IgD-negative memory B cell (primary cell): ENCODE measurements around the gene BLMH. TPM values are rescaled to one million over a fixed set of nuclear protein-coding genes. Genes with fewer than 3 reads are reported as not detected.
A peak's percentile ranks its signal among the peaks of the same experiment; 100 is the strongest.

ENCODE experiments used
- H3K27ac Mint-ChIP-seq, 3 donors: one replicate each; pipeline ENCODE4 v1.8.0; 2020 to 2022; ENCODE audit warnings: mild to moderate bottlenecking in 3 of 3, mixed read lengths in 3 of 3, moderate library complexity in 1 of 3
- H3K27me3 Mint-ChIP-seq: one replicate; pipeline ENCODE4 v1.8.0; 2021; ENCODE audit warnings: mixed read lengths
- H3K36me3 Mint-ChIP-seq: one replicate; pipeline ENCODE4 v1.8.0; 2020; ENCODE audit warnings: mild to moderate bottlenecking, mixed read lengths
- H3K4me1 Mint-ChIP-seq, 3 donors: one replicate each; pipeline ENCODE4 v1.8.0; 2020 to 2022; ENCODE audit warnings: mixed read lengths in 3 of 3, mild to moderate bottlenecking in 1 of 3
- H3K4me3 Mint-ChIP-seq, 4 donors: one replicate each; pipeline ENCODE4 v1.8.0; 2020 to 2022; ENCODE audit warnings: mild to moderate bottlenecking in 4 of 4, mixed read lengths in 4 of 4, moderate library complexity in 3 of 4
- H3K9me3 Mint-ChIP-seq, 3 donors: one replicate each; pipeline ENCODE4 v1.8.0; 2020 to 2021; ENCODE audit warnings: mixed read lengths in 3 of 3, mild to moderate bottlenecking in 1 of 3
- polyA plus RNA-seq: library from polyadenylated mRNA; unstranded; fragments of 300-500 nt; fragmentation: Illumina TruSeq; gene quantifications from one replicate; pipeline ENCODE4 v1.2.3, GENCODE V29; 2021

Gene BLMH
- 7.0 TPM for polyA plus RNA-seq

- H3K4me1 Mint-ChIP-seq, result peaks cover 12 to 19% (median 14%) of the 10 kb centered on the region in 3 donors
- peak within 1 kb of the TSS; percentile 75 to 77 (median 76) for H3K27ac Mint-ChIP-seq
- H3K4me3 Mint-ChIP-seq, result peak within 1 kb of the TSS; percentile 89 to 99 (median 96)
- no peaks in the 10 kb centered on the region for H3K9me3 Mint-ChIP-seq
- no peaks in the 10 kb centered on the region for H3K27me3 Mint-ChIP-seq
- H3K36me3 Mint-ChIP-seq, result peaks cover 3% of the 10 kb centered on the region
These were observed at the start of gene BLMH for GRCh38 chr17:30291543-30292285. TSS of gene BLMH (minus strand) at chr17:30291944. CDS start at chr17:30291819, 125 bp downstream.

- Mint-ChIP-seq H3K4me3 (no peak overlapping the region), H3K27ac (no peak overlapping the region), H3K9me3 (no peaks in the 10 kb centered on the region), H3K27me3 (peaks cover 7% of the 10 kb centered on the region), H3K36me3 (no peaks in the 10 kb centered on the region), H3K4me1 (peaks cover 2 to 7% (median 5%) of the 10 kb centered on the region in 3 donors)
These were observed 49.1 kb upstream of the BLMH start for GRCh38 chr17:30340801-30341356.

- Mint-ChIP-seq H3K36me3 (peaks cover 2% of the 10 kb centered on the region), H3K9me3 (no peaks in the 10 kb centered on the region), H3K4me1 (peaks cover 2 to 7% (median 5%) of the 10 kb centered on the region in 3 donors), H3K27me3 (peaks cover 6% of the 10 kb centered on the region), H3K27ac (no peak overlapping the region), H3K4me3 (no peak overlapping the region)
These were observed 47.3 kb upstream of the BLMH start for GRCh38 chr17:30339086-30339485.

GRCh38 chr17:30337393-30337999 is 45.8 kb upstream of the BLMH start:
- H3K9me3 Mint-ChIP-seq, result no peaks in the 10 kb centered on the region
- peaks cover 7% of the 10 kb centered on the region for H3K27me3 Mint-ChIP-seq
- no peak overlapping the region for H3K27ac Mint-ChIP-seq
- peaks cover 2% of the 10 kb centered on the region for H3K36me3 Mint-ChIP-seq
- H3K4me3 Mint-ChIP-seq, result no peak overlapping the region
- peaks cover 2 to 14% (median 10%) of the 10 kb centered on the region in 3 donors for H3K4me1 Mint-ChIP-seq

GRCh38 chr17:30336369-30337171 is 44.8 kb upstream of the BLMH start:
- H3K9me3 Mint-ChIP-seq, result no peaks in the 10 kb centered on the region
- peak overlapping the region in 1 of 3 donors; percentile 10 for H3K27ac Mint-ChIP-seq
- H3K4me1 Mint-ChIP-seq, result peaks cover 2 to 21% (median 15%) of the 10 kb centered on the region in 3 donors
- peak overlapping the region in 1 of 4 donors; percentile 50 for H3K4me3 Mint-ChIP-seq
- H3K36me3 Mint-ChIP-seq, result peaks cover 2% of the 10 kb centered on the region
- peaks cover 10% of the 10 kb centered on the region for H3K27me3 Mint-ChIP-seq

- no peak overlapping the region for H3K4me3 Mint-ChIP-seq
- peaks cover 2% of the 10 kb centered on the region for H3K36me3 Mint-ChIP-seq
- no peaks in the 10 kb centered on the region for H3K9me3 Mint-ChIP-seq
- no peak overlapping the region for H3K27ac Mint-ChIP-seq
- peaks cover 0 to 21% (median 9%) of the 10 kb centered on the region in 3 donors for H3K4me1 Mint-ChIP-seq
- peaks cover 5% of the 10 kb centered on the region for H3K27me3 Mint-ChIP-seq
These were observed 42.7 kb upstream of the BLMH start for GRCh38 chr17:30334421-30334820.

GRCh38 chr17:30333503-30334360 is 42.0 kb upstream of the BLMH start, which contains the start of gene TMIGD1:
TSS of gene TMIGD1 (minus strand) at chr17:30334057. CDS start at chr17:30332133, 1,924 bp downstream.
- Mint-ChIP-seq H3K4me3 (peak within 1 kb of the TSS in 1 of 4 donors; percentile 6), H3K27ac (no peak within 1 kb of the TSS)

GRCh38 chr17:30332057-30332542 is 40.4 kb upstream of the BLMH start:
- H3K9me3 Mint-ChIP-seq, result no peaks in the 10 kb centered on the region
- H3K27ac Mint-ChIP-seq, result peak overlapping the region in 1 of 3 donors; percentile 1
- peaks cover 2% of the 10 kb centered on the region for H3K36me3 Mint-ChIP-seq
- H3K4me3 Mint-ChIP-seq, result peak overlapping the region in 1 of 4 donors; percentile 24
- peaks cover 0 to 21% (median 9%) of the 10 kb centered on the region in 3 donors for H3K4me1 Mint-ChIP-seq
- peaks cover 5% of the 10 kb centered on the region for H3K27me3 Mint-ChIP-seq

More at GRCh38 chr17:30333503-30334360, 42.0 kb upstream of the BLMH start, which contains the start of gene TMIGD1:
- H3K4me1 Mint-ChIP-seq, result peaks cover 0 to 21% (median 9%) of the 10 kb centered on the region in 3 donors
- H3K9me3 Mint-ChIP-seq, result no peaks in the 10 kb centered on the region
- peaks cover 2% of the 10 kb centered on the region for H3K36me3 Mint-ChIP-seq
- peaks cover 5% of the 10 kb centered on the region for H3K27me3 Mint-ChIP-seq

GRCh38 chr17:30326809-30327208 is 35.1 kb upstream of the BLMH start:
- Mint-ChIP-seq H3K27me3 (peaks cover 2% of the 10 kb centered on the region), H3K27ac (no peak overlapping the region), H3K9me3 (no peaks in the 10 kb centered on the region), H3K4me1 (peaks cover 5 to 12% (median 9%) of the 10 kb centered on the region in 3 donors), H3K4me3 (no peak overlapping the region), H3K36me3 (no peaks in the 10 kb centered on the region)

GRCh38 chr17:30324723-30325122 is 33.0 kb upstream of the BLMH start:
- Mint-ChIP-seq H3K36me3 (no peaks in the 10 kb centered on the region), H3K27ac (no peak overlapping the region), H3K4me1 (peaks cover 4 to 12% (median 9%) of the 10 kb centered on the region in 3 donors), H3K9me3 (no peaks in the 10 kb centered on the region), H3K4me3 (no peak overlapping the region), H3K27me3 (no peaks in the 10 kb centered on the region)

GRCh38 chr17:30323895-30324319 is 32.2 kb upstream of the BLMH start:
- H3K27ac Mint-ChIP-seq, result no peak overlapping the region
- no peaks in the 10 kb centered on the region for H3K27me3 Mint-ChIP-seq
- peak overlapping the region in 1 of 4 donors; percentile 20 for H3K4me3 Mint-ChIP-seq
- peaks cover 4 to 12% (median 9%) of the 10 kb centered on the region in 3 donors for H3K4me1 Mint-ChIP-seq
- no peaks in the 10 kb centered on the region for H3K9me3 Mint-ChIP-seq
- no peaks in the 10 kb centered on the region for H3K36me3 Mint-ChIP-seq

GRCh38 chr17:30323262-30323894 is 31.6 kb upstream of the BLMH start:
- Mint-ChIP-seq H3K4me1 (peaks cover 4 to 12% (median 9%) of the 10 kb centered on the region in 3 donors), H3K27ac (no peak overlapping the region), H3K36me3 (no peaks in the 10 kb centered on the region), H3K27me3 (no peaks in the 10 kb centered on the region), H3K9me3 (no peaks in the 10 kb centered on the region), H3K4me3 (peak overlapping the region in 2 of 4 donors; percentile 47 to 53)

- Mint-ChIP-seq H3K4me1 (peaks cover 4 to 12% (median 9%) of the 10 kb centered on the region in 3 donors), H3K27ac (no peak overlapping the region), H3K27me3 (no peaks in the 10 kb centered on the region), H3K9me3 (no peaks in the 10 kb centered on the region), H3K4me3 (no peak overlapping the region), H3K36me3 (no peaks in the 10 kb centered on the region)
These were observed 29.6 kb upstream of the BLMH start for GRCh38 chr17:30321314-30321713.
